Inferior parietal cortex (tissue), 1 donor: Measurements from ENCODE around the gene ITGA1.

Experiments used
- DNase-seq: peaks from one replicate; pipeline ENCODE4 v3.0.0-alpha.2; 2016; ENCODE audit errors: extremely low spot score

The ITGA1 gene

DNA sequence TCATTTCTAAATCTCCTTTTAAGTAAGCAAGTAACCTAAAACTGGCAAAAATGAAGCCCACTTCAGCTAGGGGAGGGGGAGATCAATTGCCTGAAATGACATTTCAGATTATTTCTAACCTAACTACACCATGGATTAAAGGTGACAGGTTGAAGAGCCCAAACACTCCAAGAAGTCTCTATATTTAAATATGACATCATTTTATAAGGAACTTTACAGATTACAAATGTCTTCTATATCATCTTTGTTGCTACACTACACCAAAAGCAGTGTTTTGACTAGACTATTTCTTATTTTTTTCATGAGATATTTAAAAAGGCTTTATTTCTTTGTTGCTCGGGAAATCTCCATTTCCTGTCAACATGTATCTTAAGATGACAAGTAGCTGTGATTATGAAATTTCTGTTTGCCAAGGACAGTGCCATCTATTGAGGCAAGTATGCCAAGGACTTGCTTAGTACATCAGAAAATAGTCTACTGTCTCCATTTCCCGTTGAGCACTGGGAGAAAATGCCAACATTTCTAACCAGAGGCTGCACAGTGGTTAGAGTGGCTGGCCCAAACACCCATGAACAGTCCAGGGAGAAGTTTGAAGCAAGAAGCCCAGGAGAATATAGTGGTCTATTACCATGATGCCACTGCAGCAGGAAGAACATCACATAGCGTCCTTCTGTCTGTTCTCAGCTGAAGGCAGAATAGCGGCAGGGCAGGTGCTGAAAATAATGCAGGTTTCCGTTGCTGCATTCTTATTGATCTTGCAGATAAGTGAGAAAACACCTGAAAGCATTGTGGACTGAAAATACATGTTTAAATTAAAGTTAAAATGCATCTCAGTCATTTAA, 108.1 kb downstream of the ITGA1 start:
- no peak for DNase-seq

DNA sequence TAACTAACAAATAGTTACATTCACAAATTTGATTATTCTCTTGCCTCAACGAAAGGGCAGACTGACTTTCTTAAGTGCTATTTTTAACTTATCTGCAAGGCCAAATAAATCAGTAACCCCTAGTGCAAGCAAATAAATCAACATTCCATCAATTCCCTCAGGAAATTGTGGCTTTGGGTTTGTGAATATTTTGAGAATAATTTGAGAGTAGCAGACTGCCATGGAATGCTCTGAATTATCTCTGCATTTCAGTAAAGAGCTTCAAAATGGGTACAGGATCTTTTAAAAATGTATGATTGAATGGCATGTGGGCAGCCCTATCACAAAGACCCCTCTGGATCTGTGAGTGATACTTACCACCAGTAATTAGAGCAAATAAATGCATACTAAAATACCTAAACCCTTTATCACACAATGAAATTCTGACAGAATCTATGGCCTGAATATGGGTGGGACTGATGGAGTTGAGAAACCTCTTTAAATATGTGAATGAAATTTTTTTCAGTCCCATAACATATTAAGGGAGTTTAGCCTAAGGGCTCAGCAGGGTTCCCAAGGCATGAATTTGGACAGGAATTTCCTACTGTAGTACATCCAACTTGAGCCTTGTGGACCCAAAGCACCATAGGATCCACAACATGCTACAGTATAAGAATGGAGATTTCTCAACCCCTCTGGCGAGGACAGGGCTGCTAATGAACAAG, 109.0 kb downstream of the ITGA1 start:
- DNase-seq, result no peak

DNA sequence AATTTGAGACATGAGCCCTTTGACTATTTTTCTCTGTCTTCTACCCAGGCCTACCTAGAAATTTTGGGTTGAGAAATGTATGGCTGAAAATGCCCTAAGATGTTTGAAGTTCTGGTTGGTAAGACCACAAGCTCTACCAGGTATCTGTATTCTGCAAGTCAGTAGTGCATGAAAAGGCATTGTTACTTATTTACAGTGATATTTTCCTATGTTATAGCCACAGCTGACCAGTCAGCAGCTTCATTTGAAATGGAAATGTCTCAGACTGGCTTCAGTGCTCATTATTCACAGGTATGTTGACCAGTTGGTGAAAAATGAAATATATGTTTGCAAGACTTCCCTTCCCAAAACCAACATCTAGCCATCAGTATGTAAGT, 109.5 kb downstream of the ITGA1 start:
- DNase-seq, result no peak

DNA sequence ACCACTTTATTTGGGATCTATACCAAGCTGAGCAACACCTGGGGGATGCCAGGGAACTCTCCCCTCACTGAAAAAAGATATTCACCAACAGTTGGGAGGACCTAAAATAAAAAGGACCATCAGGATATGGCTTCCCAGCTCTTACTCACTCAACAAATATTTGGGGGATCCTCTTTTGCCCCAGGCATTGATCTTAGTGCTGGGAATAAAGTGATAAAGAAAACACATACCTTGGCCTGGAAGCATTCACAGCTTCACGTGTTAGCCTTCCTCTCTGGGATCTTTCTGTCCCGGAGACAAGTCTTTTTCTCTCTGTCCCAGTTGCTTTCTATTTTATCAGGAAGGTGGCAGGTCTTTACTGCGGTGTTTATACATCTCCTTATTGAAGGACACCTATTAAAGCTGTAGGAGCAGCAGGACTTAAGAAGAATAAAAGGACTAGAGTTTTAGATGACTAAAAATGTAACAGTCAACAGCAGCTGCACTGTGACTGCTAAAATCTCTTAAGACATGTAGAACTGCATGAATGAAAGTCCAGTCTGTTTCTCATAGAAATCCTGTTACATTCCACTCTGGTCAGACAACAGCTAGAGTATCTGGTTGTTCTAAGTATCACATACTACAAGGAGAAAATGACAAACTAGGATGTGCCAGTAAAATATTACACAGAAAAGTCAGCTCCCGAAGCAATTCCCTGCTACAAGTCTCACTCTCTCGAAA, 111.4 kb downstream of the ITGA1 start:
- DNase-seq, result no peak

DNA sequence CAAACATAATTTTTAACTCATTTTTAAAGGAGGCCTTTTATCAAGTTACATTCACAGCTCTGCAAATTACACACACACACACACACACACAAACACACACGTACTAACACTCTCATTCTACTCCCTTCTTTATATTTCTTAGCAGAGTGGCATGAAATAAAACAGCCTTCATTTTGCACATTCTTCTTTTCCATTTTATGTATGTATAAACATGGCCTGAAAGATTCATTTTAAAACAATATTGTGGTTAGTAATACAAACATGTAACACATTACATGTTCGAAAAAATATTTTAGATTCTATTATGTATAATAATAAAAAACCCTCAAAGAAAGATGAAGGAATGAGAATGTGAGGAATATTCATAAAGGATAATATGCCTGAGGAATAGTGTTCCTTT, 115.4 kb downstream of the ITGA1 start:
- no peak for DNase-seq

DNA sequence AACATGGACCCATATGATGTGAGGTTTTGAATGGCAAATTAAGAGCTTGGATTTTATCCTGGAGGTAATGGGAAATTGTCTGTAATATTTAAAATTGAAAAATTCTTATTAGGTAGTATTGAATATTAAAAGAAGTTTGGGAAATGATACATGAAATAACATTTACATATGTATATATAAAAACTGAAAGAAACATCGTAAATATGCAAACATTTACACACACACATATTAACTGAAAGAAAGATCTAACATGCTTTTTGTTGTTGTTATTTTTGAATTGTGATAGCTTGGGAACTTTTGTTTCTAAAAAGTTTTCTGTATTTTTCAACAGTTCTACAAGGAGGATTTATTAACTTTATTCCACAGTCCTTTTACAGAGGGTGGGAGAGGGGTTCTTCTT, 118.6 kb downstream of the ITGA1 start:
- DNase-seq, result no peak

DNA sequence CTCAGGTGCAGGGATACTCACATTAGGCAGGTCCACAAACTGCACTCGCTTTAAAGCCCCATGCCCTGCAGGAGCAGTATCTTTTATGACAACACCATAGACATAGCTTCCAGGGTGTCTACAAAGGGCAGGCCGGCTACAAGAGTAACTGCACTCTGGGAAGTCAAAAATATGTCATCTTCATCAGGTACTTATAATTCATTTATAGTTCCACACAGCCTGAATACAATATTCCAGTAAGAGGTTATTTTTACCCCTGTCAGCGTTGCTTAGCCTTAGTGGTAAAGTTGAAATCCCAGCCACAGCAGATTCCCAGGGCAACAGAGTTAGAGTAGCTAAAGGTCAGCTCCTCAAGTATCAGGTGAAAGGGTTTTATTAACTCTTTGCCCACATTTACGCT, 119.1 kb downstream of the ITGA1 start:
- DNase-seq, result no peak

DNA sequence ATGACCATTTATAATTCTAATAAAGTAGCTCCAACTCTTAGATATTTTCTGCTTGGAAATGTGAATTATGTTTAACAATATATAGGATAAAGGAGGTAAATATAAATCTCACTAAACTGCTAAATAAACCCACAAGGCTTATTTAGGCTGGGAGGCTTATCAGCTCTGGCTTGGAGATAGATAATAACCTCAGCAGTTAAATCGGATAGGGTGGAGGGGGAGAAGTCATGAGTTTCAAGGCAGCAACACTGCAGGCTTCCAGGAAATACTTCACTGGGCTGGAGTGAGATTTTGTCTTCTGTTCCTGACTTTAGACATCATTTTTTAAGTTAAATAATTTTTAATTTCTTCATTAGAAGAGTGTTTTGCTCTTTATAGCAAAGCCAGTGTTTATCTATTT, 121.5 kb downstream of the ITGA1 start:
- no peak for DNase-seq

DNA sequence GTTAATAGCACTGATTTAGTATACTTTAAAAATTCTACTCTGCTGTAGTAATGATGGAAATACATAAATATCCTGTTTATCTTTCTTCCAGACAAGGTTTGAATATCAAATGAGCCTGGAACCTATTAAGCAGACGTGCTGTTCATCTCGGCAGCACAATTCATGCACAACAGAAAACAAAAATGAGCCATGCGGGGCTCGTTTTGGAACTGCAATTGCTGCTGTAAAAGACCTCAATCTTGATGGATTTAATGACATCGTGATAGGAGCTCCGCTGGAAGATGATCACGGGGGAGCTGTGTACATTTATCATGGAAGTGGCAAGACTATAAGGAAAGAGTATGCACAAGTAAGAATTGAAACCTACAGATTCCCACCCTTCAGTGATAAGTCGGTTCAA, 122.4 kb downstream of the ITGA1 start:
- no peak for DNase-seq

DNA sequence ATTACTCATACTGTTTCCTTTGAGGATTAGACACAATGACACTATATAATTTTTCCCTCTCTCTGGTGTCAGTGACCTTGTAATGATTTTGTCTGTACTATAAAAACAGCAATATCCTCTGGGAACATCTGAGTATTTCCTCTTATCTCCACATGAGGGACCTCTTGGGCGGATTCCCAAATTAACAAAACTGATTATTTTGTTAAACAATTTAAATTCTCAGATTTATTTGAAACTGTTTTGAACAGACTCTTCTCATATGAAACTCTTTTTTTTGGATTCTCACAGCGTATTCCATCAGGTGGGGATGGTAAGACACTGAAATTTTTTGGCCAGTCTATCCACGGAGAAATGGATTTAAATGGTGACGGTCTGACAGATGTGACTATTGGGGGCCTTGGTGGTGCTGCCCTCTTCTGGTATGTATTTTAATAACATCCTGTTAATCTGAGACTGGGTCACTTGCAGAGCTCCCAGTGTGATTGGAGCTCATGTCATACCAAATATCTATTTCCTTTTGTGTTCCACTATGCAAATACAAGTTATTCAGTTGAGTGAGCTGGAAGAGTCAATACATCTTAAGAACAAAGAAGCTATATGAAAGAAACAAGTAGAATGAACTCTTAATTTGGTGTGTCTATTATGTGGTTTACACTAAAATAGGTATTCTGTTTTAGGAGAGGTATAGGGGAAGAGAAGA, 127.6 kb downstream of the ITGA1 start:
- DNase-seq, result peak; percentile 81

DNA sequence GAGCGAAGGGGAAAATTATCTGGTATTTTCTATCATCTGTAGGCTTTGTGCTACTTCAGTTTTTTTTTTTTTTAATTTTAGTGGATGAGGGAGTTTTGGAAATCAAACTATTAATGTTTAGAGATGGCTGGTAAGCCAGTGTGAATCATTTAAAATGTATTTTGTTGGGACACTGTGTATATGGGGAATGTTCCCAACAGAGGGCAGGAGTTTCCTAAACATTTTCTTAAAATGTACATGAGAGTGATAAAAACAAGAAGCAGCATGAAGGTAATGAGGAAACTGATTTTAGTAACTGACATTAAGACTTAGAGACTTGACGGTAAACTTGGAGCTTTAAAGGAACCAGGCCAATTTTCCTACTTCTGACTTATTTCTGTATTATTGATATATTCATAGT, 133.2 kb downstream of the ITGA1 start:
- no peak for DNase-seq

DNA sequence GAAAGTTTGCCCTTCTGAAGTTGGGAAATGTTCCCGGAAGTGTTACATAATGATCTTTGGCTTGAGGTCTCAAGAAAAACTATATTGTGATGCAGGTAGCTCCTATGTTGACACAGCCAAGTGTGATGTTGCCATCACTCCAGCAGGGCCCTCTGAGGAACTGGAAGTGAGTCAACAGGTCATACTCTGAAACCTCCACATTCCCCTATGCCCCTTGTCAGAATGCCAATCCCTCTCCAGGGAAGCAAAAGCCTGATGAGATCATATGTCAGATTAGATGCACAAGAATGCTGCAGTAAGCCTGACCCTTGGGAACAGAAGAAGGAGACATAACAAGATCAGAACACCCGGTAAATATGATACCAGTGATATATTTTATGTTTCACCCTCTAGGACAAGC, 134.7 kb downstream of the ITGA1 start:
- no peak for DNase-seq

DNA sequence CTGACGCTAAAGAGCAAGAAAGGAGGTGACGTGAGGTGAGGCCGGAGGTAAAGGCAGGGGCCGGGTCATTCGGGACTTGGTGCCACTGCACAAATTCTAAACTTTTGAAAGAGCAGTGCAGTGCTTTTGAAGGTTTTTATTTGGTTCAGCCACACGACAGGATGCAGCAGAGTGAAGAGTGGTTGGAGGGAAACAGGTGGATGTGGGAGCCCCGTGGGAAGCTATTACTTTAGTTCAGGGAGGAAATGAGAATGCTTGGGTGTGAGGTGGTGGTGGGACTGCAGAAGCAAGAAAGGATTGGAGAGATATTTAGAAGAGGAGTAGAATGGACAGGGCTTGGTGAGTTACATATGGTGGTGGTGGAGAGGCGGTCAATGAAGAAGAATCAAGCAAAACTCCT, 136.7 kb downstream of the ITGA1 start:
- DNase-seq, result no peak

DNA sequence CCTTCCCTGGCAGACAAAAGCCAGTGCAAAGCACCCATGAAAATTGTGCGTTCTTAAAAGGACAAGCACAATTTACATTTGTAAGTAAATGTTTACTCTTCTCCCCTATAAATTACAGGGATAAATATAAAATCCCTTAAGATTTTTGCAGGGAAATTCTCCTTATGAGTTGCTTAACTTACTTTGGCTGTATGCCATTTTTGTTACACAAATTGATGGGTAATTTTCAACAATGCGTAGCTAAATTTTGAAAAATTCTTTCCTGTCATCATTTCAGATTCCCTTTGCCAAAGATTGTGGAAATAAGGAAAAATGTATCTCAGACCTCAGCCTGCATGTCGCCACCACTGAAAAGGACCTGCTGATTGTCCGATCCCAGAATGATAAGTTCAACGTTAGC, 137.3 kb downstream of the ITGA1 start:
- DNase-seq, result no peak

DNA sequence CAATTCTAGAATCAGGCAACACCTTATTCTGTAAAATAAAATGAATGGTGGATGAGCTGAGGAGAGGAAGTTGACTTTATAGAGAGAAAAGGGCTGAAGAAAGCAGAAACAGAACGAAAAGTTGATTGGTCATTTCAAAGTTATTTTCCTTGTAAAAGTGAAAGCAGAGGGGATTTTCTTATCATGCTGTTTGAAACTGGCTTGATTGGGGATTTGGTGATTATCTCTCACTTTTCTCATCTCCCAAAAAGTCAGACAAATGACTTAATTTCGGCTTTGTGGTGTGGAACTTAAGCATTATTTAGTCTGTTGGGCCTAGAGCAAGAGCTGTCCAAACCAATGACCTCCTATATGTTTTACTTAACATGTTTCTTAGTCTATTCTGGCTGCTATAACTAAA, 141.0 kb downstream of the ITGA1 start:
- no peak for DNase-seq

DNA sequence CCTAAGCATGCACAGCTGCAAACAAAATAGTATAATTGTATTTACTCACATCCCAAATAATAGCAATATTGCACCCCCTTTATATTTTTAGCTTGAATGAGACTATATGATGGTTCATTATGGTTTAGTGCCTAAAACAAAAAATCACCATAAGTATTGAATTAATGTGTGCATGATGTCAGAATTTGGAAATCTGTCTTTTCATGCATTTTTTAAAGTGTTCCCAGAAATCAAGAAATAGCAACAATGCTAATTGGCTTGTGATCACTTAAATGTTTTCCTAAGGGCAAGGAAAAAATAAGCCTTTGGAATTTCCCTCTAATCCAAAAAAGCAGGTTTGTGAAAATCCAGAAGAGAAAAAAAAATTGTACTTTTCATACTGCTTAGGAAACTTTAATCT, 150.5 kb downstream of the ITGA1 start:
- no peak for DNase-seq

DNA sequence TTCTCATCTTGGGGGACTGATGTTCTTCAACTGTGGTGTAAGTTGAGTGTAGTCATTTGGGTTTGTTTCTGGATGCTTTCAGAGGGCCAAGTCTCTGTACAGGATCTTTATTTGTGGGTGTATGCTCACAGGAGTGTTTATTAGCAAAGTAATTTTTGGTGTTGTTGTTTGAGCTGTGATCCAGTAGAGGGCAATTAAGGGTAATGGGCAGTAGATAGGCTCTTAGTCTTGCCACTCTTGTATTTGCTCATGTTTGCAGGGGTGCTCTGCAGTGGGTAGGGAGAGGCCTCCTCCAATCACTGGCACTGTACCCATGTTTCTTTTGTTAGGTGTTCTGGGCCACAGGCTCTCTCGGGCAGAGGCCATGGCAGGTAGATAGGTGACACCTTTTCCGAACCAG, 155.6 kb downstream of the ITGA1 start:
- DNase-seq, result no peak

DNA sequence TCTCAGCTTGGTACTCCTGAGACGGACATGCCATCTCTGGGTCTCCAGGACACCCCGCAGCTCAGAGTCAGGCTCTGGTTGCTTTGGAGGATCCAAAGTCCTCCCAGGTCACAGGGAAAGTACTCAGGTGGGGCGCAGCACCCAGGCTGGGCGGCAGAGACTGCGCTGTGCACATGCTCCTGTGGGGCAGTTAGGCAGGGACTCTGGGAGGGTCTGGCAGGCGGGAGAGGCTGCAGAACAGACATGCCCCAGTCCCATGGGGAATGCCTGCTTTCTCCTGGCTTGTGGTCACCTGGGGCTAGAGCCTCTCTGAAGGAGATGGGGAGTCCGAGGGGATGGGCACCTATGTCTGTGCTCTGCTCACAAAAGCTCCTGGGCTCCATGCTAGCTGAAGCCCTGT, 156.1 kb downstream of the ITGA1 start:
- no peak for DNase-seq

DNA sequence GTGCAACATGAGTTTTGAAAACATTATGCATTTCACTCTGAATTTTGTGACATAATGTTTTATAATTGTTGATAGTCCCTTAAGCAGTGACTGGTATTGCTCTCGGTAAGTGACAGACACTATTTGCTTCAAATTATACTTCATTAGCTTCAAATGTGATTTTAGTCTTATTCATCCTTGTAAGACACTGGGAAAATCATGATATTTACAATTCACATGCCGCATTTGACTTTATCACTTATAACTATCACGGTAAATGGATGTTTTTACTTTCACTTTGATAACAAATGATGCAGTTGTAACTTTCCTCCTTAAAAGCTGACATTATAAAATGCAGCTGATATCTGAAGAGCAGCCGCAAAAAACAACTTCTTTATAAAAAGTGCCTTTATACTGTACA, 157.3 kb downstream of the ITGA1 start:
- DNase-seq, result no peak

DNA sequence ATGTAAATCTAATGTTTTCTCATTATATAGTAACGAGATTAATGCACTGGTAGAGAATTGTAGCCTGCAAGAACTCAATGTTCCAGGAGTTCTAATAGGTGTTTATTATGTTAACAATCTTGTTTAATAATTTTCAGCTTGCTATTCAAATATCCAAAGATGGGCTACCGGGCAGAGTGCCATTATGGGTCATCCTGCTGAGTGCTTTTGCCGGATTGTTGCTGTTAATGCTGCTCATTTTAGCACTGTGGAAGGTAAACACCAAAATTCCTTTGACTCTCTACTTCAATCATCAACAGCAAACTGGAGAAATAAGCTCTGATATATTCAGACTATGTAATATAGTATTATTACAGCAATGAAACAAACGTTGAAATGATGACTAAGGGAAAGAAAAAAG, 159.5 kb downstream of the ITGA1 start:
- no peak for DNase-seq

DNA sequence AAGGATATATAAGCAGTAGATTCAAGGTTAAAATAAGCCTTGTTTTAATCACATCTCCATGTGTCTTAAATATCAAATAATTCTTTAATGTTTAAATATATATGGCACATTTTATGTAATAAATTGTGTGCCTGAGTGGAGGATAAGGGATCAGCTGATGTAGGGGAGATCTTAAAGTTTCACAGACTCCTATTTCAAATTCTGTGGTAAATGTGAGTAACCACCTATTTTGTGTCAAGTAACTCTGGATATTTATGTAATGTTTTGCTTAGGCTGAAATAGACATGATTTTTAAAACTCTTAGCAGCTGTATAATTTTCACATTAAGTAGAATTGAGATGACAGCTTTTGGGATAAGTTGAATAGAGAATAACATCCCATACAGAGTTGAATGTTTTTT, 160.1 kb downstream of the ITGA1 start:
- DNase-seq, result no peak

DNA sequence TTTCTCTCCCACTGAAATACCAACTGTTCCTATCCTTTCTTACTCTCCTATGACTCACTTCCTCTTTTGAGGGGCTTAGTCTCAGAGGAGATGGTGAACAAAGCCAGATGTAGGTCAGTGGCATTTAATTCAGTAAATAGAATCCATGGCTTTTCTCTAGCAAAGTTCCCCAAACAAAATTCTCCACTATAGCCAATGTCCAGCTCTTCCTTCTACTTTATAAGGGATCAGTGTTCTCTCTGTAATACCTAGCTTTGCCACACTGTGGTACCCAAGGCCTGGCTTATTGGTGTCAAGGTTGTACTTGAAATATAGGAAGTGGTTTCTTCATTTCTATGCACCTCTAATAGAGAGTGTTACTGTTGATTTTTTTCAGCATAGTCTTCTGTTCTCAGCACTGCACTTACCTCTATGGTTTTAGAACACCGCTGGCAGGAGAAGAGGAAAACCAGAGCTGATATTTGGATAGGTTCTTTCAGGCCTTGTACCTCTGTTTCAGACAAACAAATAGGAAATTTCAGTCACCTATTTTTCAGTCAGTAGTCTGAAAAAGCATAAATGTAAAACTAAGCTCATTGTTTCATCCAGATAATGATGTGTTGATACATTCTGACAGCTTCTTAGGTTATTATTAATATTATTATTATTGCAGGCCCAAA, 160.8 kb downstream of the ITGA1 start:
- peak; percentile 85 for DNase-seq
